Measurements from ENCODE around the gene WWP2.
"Not testable (repeated sequence)": the region's sequence is repeated elsewhere in the genome, so short reads cannot be mapped to it uniquely, and the experiment has no call there.

WWP2 gene

DNA sequence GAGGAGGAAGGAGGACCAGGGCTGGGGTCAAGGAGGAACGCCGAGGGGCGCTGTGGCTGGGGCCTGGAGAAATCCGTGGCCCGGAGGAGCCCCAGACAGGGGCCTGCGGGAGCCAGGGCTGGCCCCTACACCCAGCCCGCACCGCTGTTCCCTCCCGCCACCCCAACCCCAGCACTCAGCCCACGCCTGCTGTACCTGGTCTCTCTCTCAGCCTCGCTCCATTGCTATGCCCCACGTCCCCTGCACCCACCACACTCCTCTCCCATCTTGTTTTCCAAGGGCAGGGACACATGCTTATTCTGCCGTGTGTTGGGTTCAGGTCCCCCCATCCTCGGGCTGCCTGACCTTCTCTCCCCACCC, 189.5 kb downstream of the WWP2 start:
- not testable (repeated sequence) for H3K4me3 ChIP-seq (ENCODE audit: low read depth, low read length); H3K27ac ChIP-seq (ENCODE audit: low read depth, low read length); H3K36me3 ChIP-seq (ENCODE audit: control insufficient read depth, insufficient read depth, low read length); H3K9me3 ChIP-seq (ENCODE audit: control insufficient read depth, insufficient read depth, low read length); H3K9ac ChIP-seq (ENCODE audit: low read depth, low read length); H3K4me1 ChIP-seq (ENCODE audit: control insufficient read depth, insufficient read depth, low read length); H3K27me3 ChIP-seq (ENCODE audit: control insufficient read depth, insufficient read depth, low read length)

GRCh38 chr16:69952116-69952515, 190.0 kb downstream of the WWP2 start:
- not testable (repeated sequence) for H3K9ac ChIP-seq (ENCODE audit: low read depth, low read length); H3K36me3 ChIP-seq (ENCODE audit: control insufficient read depth, insufficient read depth, low read length); H3K27me3 ChIP-seq (ENCODE audit: control insufficient read depth, insufficient read depth, low read length); H3K9me3 ChIP-seq (ENCODE audit: control insufficient read depth, insufficient read depth, low read length); H3K4me3 ChIP-seq (ENCODE audit: low read depth, low read length); H3K27ac ChIP-seq (ENCODE audit: low read depth, low read length); H3K4me1 ChIP-seq (ENCODE audit: control insufficient read depth, insufficient read depth, low read length)

DNA sequence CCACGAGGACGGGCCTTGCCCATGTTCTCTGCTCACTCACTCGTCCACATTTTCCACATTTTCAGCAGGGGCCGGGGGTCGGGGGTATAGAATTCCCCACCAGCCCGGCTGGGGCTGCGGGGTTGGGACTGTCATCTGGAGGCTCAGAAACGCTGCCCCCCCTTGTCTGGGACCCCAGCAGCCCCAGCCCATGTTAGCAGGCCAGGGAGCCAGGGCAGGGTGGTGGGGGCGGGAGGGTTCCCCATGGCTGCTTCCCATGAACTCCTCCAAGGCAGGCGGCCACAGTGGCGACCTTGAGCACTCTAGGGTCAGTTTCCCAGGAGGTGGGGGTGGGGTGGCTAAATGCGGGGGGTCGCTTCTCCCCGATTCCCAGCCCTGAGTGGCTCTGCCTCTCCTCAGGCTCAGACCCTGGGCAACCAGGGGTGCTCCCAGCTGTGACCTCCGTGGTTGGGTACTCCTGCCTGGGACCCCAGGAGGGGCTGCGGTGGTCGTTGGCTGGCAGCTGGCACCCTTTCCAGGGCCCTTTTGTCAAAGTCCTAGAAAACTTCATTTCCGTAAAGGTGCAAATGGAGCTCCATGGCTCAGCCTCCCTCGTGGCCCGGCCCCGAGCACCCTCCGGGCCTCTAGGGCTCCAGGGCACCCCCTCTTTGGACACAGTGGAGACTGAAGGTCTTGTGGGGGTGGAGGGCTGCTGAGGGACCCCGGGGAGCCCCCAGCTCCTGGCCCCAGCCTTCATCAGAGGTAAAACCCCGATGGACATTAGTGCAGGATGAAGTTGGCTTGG, 190.6 kb downstream of the WWP2 start:
- not testable (repeated sequence) for H3K4me1 ChIP-seq (ENCODE audit: control insufficient read depth, insufficient read depth, low read length); H3K36me3 ChIP-seq (ENCODE audit: control insufficient read depth, insufficient read depth, low read length); H3K4me3 ChIP-seq (ENCODE audit: low read depth, low read length); H3K9me3 ChIP-seq (ENCODE audit: control insufficient read depth, insufficient read depth, low read length); H3K27me3 ChIP-seq (ENCODE audit: control insufficient read depth, insufficient read depth, low read length); H3K27ac ChIP-seq (ENCODE audit: low read depth, low read length); H3K9ac ChIP-seq (ENCODE audit: low read depth, low read length)

DNA sequence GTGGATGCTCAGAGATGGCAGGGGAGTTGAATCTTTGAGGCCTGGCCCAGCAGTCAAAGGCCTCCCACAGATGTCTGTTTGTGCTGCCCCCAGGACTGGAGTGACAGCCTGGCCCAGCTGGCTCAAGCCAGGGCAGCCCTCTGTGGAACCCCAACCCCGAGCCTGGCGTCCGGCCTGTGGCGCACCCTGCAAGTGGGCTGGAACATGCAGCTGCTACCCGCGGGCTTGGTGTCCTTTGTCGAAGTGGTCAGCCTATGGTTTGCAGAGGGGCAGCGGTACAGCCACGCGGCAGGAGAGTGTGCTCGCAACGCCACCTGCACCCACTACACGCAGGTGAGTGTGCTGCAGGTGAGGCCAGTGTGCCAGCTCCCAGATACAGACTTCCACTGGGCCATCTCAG, 192.1 kb downstream of the WWP2 start:
- not testable (repeated sequence) for H3K36me3 ChIP-seq (ENCODE audit: control insufficient read depth, insufficient read depth, low read length); H3K4me3 ChIP-seq (ENCODE audit: low read depth, low read length); H3K9me3 ChIP-seq (ENCODE audit: control insufficient read depth, insufficient read depth, low read length); H3K4me1 ChIP-seq (ENCODE audit: control insufficient read depth, insufficient read depth, low read length); H3K27ac ChIP-seq (ENCODE audit: low read depth, low read length); H3K27me3 ChIP-seq (ENCODE audit: control insufficient read depth, insufficient read depth, low read length); H3K9ac ChIP-seq (ENCODE audit: low read depth, low read length)

DNA sequence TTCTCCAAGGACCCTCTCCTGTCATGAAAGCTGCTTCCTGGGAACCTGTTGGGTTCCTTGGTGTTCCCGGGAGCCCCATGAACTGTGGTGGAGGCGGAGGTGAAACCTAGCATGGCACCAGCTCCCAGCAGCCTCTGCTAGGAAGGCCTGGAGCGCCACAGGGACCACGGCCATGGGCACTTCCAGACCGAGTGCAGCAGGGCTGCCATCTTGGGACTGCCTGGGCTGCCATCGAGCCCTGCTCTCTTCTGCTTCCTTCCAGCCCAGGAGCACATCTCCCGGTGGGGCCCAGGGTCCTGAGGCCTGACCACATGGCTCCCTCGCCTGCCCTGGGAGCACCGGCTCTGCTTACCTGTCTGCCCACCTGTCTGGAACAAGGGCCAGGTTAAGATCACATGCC, 201.2 kb downstream of the WWP2 start:
- H3K9me3 ChIP-seq (ENCODE audit: control insufficient read depth, insufficient read depth, low read length); H3K27me3 ChIP-seq (ENCODE audit: control insufficient read depth, insufficient read depth, low read length); H3K36me3 ChIP-seq (ENCODE audit: control insufficient read depth, insufficient read depth, low read length); H3K27ac ChIP-seq (ENCODE audit: low read depth, low read length); H3K9ac ChIP-seq (ENCODE audit: low read depth, low read length); H3K4me1 ChIP-seq (ENCODE audit: control insufficient read depth, insufficient read depth, low read length); H3K4me3 ChIP-seq (ENCODE audit: low read depth, low read length): not testable (repeated sequence)

GRCh38 chr16:69964960-69965660, 203.0 kb downstream of the WWP2 start:
- H3K9me3 ChIP-seq (ENCODE audit: control insufficient read depth, insufficient read depth, low read length); H3K36me3 ChIP-seq (ENCODE audit: control insufficient read depth, insufficient read depth, low read length); H3K27ac ChIP-seq (ENCODE audit: low read depth, low read length); H3K4me1 ChIP-seq (ENCODE audit: control insufficient read depth, insufficient read depth, low read length); H3K27me3 ChIP-seq (ENCODE audit: control insufficient read depth, insufficient read depth, low read length): not testable (repeated sequence)
- peak overlapping the region; percentile 18; the same call in 1 of the 2 replicates for H3K9ac ChIP-seq (ENCODE audit: low read depth, low read length)
- peak overlapping the region; percentile 48; the same call in 1 of the 2 replicates for H3K4me3 ChIP-seq (ENCODE audit: low read depth, low read length)

DNA sequence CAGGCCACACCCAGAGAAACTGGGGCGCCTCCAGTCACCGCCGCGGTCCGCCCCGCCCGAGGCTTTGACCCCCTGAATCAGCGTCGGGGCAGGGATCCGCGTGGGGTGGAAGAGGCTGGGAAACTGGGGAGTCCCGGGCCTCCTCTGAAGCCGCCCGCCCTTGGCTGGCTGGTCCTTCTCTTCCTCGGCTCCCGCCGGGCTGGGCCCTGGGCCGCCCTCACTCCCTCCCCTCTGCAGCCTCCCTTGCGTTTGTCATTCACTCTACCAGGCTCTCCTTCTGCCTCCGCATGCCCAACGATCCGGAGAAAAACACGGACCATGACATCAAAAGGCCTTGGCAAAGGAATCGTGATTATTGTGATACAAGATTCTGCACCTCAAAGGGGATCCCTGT, 203.5 kb downstream of the WWP2 start:
- not testable (repeated sequence) for H3K4me1 ChIP-seq (ENCODE audit: control insufficient read depth, insufficient read depth, low read length); H3K27ac ChIP-seq (ENCODE audit: low read depth, low read length)
- H3K4me3 ChIP-seq (ENCODE audit: low read depth, low read length): peak overlapping the region; percentile 48; the same call in 1 of the 2 replicates

GRCh38 chr16:69967688-69968087, 205.6 kb downstream of the WWP2 start:
- H3K27ac ChIP-seq (ENCODE audit: low read depth, low read length); H3K9me3 ChIP-seq (ENCODE audit: control insufficient read depth, insufficient read depth, low read length); H3K4me3 ChIP-seq (ENCODE audit: low read depth, low read length); H3K9ac ChIP-seq (ENCODE audit: low read depth, low read length); H3K27me3 ChIP-seq (ENCODE audit: control insufficient read depth, insufficient read depth, low read length); H3K4me1 ChIP-seq (ENCODE audit: control insufficient read depth, insufficient read depth, low read length); H3K36me3 ChIP-seq (ENCODE audit: control insufficient read depth, insufficient read depth, low read length): not testable (repeated sequence)

More for the DNA sequence above, 203.5 kb downstream of the WWP2 start:
- not testable (repeated sequence) for H3K9me3 ChIP-seq (ENCODE audit: control insufficient read depth, insufficient read depth, low read length); H3K36me3 ChIP-seq (ENCODE audit: control insufficient read depth, insufficient read depth, low read length); H3K9ac ChIP-seq (ENCODE audit: low read depth, low read length); H3K27me3 ChIP-seq (ENCODE audit: control insufficient read depth, insufficient read depth, low read length)

DNA sequence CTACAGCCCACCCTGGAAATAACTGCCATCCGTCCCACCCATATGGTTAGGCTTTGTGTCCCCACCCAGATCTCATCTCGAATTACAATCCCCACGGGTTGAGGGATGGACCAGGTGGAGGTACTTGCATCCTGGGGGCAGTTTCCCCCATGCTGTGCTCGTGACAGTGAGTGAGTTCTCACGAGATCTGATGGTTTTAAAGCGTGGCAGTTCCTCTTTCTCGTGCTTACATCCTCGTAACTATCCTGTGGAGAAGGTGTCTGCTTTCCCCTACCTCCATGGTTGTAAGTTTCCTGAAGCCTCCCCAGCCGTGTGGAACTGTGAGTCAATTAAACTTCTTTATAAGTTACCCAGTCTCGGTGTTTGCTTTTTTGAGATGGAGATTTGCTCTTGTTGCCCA, 206.0 kb downstream of the WWP2 start:
- not testable (repeated sequence) for H3K9me3 ChIP-seq (ENCODE audit: control insufficient read depth, insufficient read depth, low read length)

DNA sequence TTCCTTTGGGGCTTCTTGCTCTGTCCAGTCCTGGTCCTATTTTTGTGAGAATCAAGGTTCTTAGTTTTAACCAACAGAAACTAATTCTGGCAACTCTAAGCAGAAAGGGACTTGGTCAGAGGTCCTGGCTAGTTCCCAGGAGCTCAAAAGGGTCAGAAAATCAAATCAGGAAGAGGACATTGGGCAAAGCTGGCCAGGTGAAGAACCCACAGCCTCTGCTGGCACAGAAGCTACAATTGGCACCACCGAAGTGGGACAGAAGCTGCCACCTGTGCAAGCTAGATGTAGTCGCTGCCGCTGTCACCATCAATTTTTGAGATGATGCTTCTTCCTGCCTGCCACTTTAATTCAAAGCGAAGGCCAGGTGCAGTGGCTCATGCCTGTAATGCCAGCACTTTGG, 207.5 kb downstream of the WWP2 start:
- not testable (repeated sequence) for H3K27ac ChIP-seq (ENCODE audit: low read depth, low read length); H3K4me3 ChIP-seq (ENCODE audit: low read depth, low read length); H3K9me3 ChIP-seq (ENCODE audit: control insufficient read depth, insufficient read depth, low read length); H3K9ac ChIP-seq (ENCODE audit: low read depth, low read length); H3K27me3 ChIP-seq (ENCODE audit: control insufficient read depth, insufficient read depth, low read length); H3K4me1 ChIP-seq (ENCODE audit: control insufficient read depth, insufficient read depth, low read length); H3K36me3 ChIP-seq (ENCODE audit: control insufficient read depth, insufficient read depth, low read length)

More for the DNA sequence above, 206.0 kb downstream of the WWP2 start:
- not testable (repeated sequence) for H3K4me1 ChIP-seq (ENCODE audit: control insufficient read depth, insufficient read depth, low read length); H3K27ac ChIP-seq (ENCODE audit: low read depth, low read length); H3K4me3 ChIP-seq (ENCODE audit: low read depth, low read length); H3K9ac ChIP-seq (ENCODE audit: low read depth, low read length); H3K36me3 ChIP-seq (ENCODE audit: control insufficient read depth, insufficient read depth, low read length); H3K27me3 ChIP-seq (ENCODE audit: control insufficient read depth, insufficient read depth, low read length)

GRCh38 chr16:69972120-69972519, 210.0 kb downstream of the WWP2 start:
- not testable (repeated sequence) for H3K27me3 ChIP-seq (ENCODE audit: control insufficient read depth, insufficient read depth, low read length); H3K4me3 ChIP-seq (ENCODE audit: low read depth, low read length); H3K9me3 ChIP-seq (ENCODE audit: control insufficient read depth, insufficient read depth, low read length); H3K36me3 ChIP-seq (ENCODE audit: control insufficient read depth, insufficient read depth, low read length); H3K27ac ChIP-seq (ENCODE audit: low read depth, low read length); H3K9ac ChIP-seq (ENCODE audit: low read depth, low read length); H3K4me1 ChIP-seq (ENCODE audit: control insufficient read depth, insufficient read depth, low read length)
